Activated T-helper 1 cell treated with Interleukin-2 at 50 U/mL for 16 hours (primary cell): ENCODE results near the gene SYTL5.

ENCODE experiments used
- DNase-seq: peaks from one replicate; pipeline ENCODE4 v3.0.0-alpha.2; 2020; ENCODE audit warnings: low read depth

Gene SYTL5

GRCh38 chrX:38028300-38028699, 21.9 kb downstream of the SYTL5 start:
- DNase-seq: no peak

GRCh38 chrX:38036466-38036865, 30.1 kb downstream of the SYTL5 start:
- DNase-seq: no peak

GRCh38 chrX:38038501-38038900, 32.1 kb downstream of the SYTL5 start:
- no peak for DNase-seq

GRCh38 chrX:38041237-38041636, 34.9 kb downstream of the SYTL5 start:
- DNase-seq: no peak

GRCh38 chrX:38044701-38045100, 38.3 kb downstream of the SYTL5 start:
- DNase-seq: no peak

- no peak for DNase-seq
Observed at GRCh38 chrX:38045538-38046096, 39.3 kb downstream of the SYTL5 start.

GRCh38 chrX:38048886-38049285, 42.5 kb downstream of the SYTL5 start:
- DNase-seq: no peak

- no peak for DNase-seq
Observed at GRCh38 chrX:38050806-38051205, 44.5 kb downstream of the SYTL5 start.

- no peak for DNase-seq
Observed at GRCh38 chrX:38052096-38052495, 45.7 kb downstream of the SYTL5 start.

GRCh38 chrX:38055170-38055847, 49.0 kb downstream of the SYTL5 start:
- DNase-seq: no peak

- no peak for DNase-seq
Observed at GRCh38 chrX:38060331-38060878, 54.1 kb downstream of the SYTL5 start.

GRCh38 chrX:38061335-38061734, 55.0 kb downstream of the SYTL5 start:
- DNase-seq: no peak

- no peak for DNase-seq
Observed at GRCh38 chrX:38066934-38067333, 60.6 kb downstream of the SYTL5 start.

GRCh38 chrX:38069273-38069672, 62.9 kb downstream of the SYTL5 start:
- no peak for DNase-seq

GRCh38 chrX:38069991-38070390, 63.6 kb downstream of the SYTL5 start:
- no peak for DNase-seq

GRCh38 chrX:38079463-38079862, 73.1 kb downstream of the SYTL5 start:
- no peak for DNase-seq

GRCh38 chrX:38080808-38081207, 74.5 kb downstream of the SYTL5 start:
- DNase-seq: no peak

- no peak for DNase-seq
Observed at GRCh38 chrX:38081909-38082308, 75.6 kb downstream of the SYTL5 start.

- no peak for DNase-seq
Observed at GRCh38 chrX:38082309-38082708, 76.0 kb downstream of the SYTL5 start.

GRCh38 chrX:38085813-38086212, 79.5 kb downstream of the SYTL5 start:
- DNase-seq: no peak

- DNase-seq: no peak
Observed at GRCh38 chrX:38086451-38087215, 80.3 kb downstream of the SYTL5 start.

GRCh38 chrX:38087594-38087993, 81.2 kb downstream of the SYTL5 start:
- DNase-seq: no peak
